WI38 (cell line): ENCODE measurements around the gene PPM1M.

Experiments used
- H3K4me3 ChIP-seq: 2 replicates; pipeline ENCODE4 v1.5.1; 2011; ENCODE audit warnings: low read depth, mild to moderate bottlenecking, control low read depth, low read length
- CTCF ChIP-seq: IDR thresholded peaks from 2 replicates; pipeline ENCODE4 v1.5.1; 2012; ENCODE audit warnings: low read depth, mild to moderate bottlenecking, control low read depth, low read length

PPM1M gene

GRCh38 chr3:52210037-52210436, 35.5 kb upstream of the PPM1M start:
- no peak overlapping the region for H3K4me3 ChIP-seq
- TF ChIP-seq CTCF = no peak

GRCh38 chr3:52210550-52211046, 35.0 kb upstream of the PPM1M start:
- no peak for TF ChIP-seq CTCF

DNA sequence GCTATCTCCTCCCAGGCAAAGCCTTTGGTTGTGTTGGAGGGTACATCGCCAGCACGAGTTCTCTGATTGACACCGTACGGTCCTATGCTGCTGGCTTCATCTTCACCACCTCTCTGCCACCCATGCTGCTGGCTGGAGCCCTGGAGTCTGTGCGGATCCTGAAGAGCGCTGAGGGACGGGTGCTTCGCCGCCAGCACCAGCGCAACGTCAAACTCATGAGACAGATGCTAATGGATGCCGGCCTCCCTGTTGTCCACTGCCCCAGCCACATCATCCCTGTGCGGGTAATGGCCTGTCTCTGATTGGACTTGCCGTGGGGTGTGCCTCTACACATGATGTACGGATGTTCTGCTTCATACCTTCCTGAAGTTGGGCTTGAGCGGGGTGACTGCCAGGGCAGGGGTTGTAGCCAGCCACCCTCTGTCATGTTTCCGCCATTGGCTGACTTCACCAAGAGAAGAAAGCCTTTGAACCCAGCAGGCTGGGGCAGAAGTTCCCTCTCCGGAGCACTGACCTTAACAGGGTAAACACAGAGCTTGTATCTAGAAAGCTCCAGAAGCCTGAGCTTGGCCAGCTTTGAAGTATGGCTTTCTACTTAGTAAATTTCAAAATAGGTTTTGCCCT, 34.2 kb upstream of the PPM1M start:
- TF ChIP-seq CTCF = no peak
- H3K4me3 ChIP-seq = no peak overlapping the region

More at GRCh38 chr3:52210550-52211046, 35.0 kb upstream of the PPM1M start:
- no peak overlapping the region for H3K4me3 ChIP-seq

DNA sequence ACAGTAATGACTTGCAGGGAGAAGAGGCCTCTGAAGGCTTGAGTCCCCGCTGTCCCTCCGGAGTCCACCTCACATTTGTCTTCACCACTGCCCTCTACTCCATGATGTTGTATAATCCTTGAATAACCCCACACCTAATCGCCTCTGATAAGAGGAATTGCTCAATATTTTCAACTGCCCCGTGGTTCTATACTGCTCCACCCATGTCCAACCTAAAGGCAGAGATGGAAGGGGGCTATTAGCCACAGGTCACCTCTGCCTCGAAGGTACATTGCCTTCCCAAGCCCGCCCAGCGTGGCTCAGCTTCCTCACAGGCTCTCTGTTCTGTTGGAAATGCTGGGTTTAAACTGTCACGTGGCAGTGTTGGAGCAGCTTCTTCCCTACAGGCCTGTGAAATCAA, 32.6 kb upstream of the PPM1M start:
- no peak overlapping the region for H3K4me3 ChIP-seq
- no peak for TF ChIP-seq CTCF

DNA sequence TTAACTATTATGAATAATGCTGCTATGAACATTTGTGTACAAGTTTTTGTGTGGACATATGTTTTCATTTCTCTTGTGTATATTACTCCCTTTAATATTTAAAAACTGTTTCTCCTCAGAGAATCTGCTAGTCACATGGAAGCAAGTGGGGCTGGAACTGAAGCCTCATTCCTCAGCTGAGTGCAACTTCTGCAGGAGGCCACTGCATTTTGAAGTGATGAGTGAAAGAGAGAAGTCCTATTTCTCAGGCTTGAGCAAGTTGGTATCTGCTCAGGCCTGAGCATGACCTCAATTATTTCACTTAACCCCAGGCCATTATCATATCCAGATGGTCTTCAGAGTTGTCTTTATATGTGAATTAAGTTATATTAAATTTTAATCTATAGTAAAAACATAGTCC, 31.7 kb upstream of the PPM1M start:
- no peak for TF ChIP-seq CTCF

GRCh38 chr3:52215351-52215750, 30.2 kb upstream of the PPM1M start:
- no peak for TF ChIP-seq CTCF
- no peak overlapping the region for H3K4me3 ChIP-seq

More for the DNA sequence above, 31.7 kb upstream of the PPM1M start:
- H3K4me3 ChIP-seq = no peak overlapping the region

DNA sequence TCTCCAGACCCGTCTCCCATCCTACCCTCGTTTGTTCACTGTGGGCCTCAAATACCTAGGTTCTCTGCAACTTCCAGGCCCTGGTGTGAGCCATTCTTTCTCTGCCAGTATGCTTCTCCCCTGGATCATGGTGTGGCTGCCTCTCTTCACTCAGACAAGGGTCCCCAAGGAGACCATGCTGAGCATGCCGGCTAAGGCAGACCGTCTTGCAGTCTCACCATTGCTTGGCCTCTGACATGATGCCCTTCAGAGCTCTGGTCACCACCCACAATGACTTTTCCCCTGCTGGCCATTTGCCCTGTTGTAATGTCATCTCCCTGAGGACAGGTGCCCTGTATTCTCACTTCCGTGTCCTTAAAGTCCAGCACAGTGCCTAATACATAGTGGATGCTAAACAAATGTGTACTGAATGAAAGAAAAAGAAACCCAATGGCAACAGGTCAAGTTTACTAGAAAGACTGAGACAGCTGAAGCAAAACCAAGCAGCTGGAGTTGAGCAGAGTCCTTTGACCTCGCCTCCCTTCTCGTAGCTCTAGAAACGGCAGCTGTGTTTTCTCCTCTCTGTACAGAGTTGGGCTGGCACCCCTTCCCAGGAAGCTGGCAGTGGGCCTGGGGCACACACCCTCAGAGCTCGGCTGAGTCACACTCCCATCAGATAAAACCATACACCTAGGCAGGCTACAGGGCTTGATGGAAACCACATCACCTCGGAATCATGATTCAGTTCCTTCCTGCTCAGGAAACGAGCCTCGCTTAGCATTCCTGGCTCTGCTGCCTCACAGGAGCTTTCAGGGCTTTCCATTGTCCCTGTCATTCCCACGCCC, 28.8 kb upstream of the PPM1M start:
- no peak for TF ChIP-seq CTCF
- no peak overlapping the region for H3K4me3 ChIP-seq
